NCI-H2107 (cell line): ENCODE measurements around the gene SMIM32.

Experiments
- DNase-seq: peaks from one replicate; lab custom pipeline; 2025; lab: John Stamatoyannopoulos, UW

SMIM32 gene

DNA sequence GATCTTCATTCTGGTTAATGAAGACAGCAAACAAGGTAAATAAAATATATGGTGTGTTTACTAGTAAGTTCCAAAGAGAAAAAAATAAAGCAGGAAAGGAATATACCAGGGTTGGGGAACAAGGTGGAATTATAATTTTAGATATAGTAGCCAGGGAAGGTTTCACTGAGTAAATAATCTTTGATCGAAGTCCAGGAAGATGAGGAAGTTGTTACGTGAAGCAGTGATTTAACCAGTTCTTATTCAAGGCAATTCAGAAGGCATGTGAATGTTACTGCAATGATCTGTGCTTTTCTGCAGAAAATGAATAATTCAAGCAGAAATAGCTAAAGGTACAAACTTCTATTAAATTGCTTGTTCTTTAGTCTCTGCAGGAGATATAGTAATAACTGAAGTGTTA is 6.2 kb downstream of the SMIM32 start:
- DNase-seq, result no peak

DNA sequence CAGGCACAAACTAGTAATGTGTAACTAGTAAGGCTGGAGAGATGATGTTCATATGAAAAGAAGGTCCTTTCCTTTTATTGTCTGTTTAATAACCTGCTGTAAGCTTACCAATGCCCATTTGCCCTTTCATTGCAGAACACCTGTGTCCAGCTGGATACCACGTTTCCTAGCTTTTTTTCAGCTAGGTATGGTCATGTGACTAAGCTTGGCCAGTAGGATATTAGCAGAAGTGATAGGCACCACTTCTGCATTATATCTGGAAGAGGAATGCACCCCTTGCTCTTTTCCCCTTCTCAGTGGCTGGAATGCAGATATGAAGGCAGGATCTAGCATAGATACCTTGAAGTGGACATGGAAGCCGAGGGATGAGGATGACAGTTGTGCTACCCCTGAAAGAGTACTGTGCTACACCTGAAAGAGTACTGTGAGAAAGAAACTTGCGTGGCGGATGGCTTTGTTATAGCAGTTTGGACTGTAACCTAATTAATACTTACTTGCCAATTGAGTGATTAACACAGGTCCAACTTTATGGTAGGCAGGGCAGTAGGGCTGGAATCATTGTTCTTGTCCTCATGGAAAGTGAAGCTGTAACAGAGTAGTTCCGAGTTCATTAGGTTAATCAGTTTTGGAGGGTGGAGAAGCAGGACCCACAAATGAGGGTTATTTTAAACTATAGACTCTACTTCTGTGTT is 6.8 kb downstream of the SMIM32 start:
- DNase-seq, result no peak

DNA sequence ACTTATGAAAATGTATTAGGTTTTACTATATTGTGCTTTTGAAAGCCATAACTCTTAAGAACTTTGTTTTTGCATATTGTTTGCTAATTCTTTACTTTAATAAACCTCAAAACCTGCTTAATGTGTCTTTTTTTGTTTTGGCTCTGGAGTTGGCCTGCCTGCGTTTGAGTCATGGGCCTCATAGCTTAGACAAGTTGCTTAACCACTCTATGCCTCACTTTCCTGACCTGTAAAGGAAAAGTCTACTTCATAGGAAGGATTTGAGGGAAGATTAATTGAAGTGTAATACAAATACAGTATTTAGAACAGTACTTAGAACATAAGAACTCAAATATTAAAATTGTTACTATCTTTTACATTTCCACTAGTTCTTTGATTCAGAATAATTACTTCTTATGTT is 10.3 kb downstream of the SMIM32 start:
- no peak for DNase-seq

DNA sequence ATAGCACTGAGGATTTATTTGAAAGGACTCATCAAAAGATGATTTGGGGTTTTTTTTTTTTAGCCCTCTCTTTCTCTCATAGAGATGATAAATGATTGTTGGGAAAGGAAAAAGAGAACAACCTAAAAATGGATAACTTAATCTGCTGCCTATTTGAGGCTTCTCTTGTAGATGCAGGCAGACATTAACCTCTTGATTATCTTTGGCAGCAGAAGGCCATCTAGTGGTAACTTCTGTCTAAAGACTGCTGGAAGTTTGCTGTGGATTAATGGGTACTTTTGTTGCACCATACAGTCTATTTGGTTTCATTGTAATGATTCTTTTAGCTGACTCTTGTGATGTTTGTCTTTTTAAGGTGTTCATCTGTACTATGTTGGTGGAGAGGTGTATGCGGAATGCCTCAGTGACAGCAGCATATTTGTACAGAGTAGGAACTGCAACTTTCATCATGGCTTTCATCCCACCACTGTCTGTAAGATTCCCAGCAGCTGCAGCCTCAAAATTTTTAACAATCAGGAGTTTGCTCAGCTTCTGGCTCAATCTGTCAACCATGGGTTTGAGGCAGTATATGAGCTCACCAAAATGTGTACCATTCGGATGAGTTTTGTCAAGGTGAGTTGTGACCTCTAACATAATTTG is 18.8 kb downstream of the SMIM32 start:
- peak; percentile 4 for DNase-seq

DNA sequence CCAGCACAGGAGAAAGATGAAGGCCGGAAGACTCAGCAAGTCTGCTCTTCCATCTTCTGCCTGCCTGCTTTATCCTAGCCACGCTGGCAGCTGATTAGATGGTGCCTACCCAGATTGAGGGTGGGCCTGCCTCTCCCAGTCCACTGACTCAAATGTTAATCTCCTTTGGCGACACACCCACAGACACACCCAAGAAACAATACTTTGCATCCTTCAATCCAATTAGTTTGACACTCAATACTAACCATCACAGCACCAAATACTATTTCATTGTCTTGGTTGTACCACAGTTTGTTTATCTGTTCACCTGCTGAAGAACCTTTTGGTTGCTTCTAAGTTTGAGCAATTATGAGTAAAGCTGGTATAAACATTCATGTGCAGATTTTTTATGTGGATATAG is 23.7 kb downstream of the SMIM32 start:
- no peak for DNase-seq

DNA sequence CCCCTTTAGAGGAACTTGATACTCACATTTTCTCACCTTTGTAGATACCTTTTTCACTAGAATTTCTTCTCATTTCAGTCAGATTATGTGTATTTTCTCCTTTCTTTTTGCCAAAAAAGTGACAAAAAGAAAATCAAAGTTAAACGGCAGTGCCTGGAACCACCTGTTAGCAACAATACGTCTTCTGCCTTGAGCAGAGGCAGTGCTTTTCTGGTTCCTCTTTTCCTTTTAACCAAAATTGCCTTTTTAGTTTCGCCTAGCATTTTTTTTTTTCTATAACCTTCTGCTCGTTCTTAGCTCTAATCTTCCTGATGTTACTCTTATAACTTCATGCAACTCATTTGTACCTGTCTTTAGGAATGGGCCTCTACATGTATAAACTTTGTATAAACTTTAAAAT is 26.1 kb downstream of the SMIM32 start:
- no peak for DNase-seq

DNA sequence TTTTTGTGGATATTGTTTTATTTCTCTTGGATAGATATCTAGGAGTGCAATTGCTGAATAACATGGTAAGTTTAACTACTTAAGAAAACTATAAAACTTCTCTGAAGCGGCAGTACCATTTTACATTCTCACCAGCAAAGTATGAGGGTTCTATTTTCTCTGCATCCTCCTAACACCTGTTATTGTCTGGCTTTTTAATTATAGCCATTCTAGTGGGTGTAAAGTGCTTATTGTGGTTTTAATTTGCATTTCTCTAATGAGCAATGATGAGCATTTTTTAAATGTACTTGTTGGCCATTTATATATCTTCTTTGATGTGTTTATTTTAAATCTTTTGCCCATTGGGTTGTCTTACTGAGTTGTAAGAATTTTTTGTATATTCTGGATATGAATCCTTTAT is 28.7 kb downstream of the SMIM32 start:
- DNase-seq, result no peak

DNA sequence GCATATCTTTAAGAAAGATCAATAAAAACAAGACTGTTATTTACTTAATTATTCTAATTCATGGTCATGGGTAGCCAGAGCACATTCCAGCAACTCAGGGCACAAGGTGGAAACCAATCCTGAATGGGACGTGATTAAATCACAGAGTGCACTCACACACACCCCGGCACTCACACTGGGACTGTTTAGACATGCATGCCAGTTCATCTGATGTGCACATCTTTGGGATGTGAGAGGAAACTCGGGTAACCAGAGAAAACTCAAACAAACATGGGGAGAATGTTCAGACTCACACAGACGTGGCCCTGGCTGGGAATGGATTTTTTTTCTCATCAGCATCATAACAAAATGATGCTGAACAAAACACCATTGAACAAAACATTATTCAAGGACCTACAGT is 31.0 kb downstream of the SMIM32 start:
- no peak for DNase-seq

DNA sequence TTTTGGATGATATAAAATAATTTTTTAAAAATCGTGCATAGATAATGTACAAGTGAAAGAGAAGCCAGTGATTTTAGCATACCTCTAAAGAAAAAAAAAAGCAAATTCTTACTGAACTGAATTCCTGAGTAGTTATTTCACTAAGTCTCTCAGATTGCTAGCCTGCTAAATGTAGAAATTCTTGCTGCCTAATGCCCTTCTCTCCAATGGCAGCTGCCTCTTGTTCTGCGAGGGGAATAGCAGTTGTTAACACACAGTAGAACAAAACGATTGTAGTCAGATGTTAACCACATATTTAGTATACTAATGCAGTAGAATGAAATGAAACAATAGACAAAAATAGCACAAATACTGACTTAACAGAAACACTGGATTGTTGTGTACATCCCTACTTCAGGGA is 33.5 kb downstream of the SMIM32 start:
- no peak for DNase-seq

DNA sequence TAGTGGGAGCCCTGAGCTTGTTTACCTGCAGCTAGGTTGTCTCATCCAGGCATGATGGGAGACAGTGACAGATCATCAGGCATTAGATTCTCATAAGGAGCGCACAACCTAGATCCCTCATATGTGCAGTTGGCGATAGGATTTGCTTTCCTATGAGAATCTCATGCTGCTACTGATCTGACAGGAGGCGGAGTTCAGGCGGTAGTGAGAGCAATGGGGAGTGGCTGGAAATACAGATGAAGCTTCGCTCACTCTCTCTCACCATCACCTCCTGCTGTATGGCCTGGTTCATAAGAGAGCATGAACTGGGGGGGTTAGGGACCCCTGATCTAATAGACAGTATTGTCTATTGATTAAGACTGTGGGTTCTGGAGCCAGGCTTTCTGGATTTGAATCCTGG is 35.4 kb downstream of the SMIM32 start:
- no peak for DNase-seq

DNA sequence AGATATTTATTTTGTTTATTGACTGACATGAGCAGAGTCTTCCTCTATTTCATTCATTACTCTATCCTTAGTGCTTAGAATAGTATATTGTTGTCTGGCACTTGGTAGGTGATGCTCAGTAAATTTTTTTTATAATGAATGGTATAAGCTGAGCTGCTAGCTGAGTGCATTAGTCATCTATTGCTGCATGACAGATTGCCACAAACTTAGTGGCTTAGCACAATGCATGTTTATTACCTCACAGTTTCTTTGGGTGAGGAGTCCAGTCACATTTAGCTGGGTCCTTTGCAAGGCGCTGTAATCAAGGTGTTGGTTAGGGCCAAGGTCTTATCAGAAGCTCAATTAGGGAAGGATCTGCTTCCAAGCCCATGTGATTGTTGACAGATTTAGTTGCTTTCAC is 37.2 kb downstream of the SMIM32 start:
- no peak for DNase-seq

DNA sequence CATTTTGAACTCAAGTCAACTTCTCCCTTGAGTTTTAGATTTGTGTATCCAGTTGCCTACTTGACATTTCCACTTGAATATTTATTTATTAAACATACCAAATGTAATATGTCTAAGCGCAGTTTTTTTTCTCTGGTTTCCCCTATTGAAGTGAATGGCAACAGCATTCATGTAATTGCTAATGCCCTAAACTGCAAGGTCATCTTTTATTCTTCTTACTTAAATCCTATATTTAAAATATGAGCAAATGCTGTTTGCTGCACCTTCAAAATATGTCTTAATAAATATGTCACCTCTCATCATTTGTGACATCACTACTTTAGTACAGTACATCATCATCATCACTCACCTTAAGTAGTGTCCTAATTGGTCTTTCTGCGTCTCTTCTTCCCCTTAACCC is 37.9 kb downstream of the SMIM32 start:
- DNase-seq, result no peak

DNA sequence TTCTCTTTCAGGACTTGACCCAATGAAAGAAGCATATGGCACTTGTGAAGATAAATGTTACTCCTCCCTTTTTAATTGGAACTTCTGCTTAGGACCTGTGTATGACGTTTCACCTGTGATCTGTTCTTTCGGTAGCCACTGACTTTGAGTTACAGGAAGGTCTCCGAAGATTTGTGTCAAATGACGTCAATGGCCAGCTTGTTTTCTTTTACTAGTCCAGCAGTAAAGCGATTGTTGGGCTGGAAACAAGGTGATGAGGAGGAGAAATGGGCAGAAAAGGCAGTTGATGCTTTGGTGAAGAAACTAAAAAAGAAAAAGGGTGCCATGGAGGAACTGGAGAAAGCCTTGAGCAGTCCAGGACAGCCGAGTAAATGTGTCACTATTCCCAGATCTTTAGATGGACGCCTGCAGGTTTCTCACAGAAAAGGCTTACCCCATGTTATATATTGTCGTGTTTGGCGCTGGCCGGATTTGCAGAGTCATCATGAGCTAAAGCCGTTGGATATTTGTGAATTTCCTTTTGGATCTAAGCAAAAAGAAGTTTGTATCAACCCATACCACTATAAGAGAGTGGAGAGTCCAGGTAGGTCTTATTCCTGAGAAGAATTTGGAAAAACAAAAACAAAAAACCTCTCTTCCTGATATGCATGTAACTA is 39.3 kb downstream of the SMIM32 start:
- DNase-seq, result no peak

DNA sequence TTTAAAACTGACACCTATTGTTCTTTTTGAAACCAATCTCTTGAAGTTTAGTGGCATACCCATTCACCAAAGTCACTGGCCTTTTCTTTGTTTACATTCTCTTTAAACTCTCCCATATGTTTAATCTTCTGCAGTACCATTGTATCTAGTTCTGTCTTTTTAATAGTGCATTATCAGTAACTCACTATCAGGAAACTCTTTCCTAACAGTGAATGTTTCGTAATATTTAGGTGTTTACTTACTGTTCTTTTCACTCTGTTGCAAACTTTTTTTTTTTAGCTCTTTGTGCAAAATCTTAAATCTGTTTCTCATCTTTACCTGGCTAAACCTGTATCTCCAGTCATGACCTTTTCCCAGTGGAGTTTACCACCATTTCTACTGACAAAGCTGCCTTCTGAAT is 43.1 kb downstream of the SMIM32 start:
- no peak for DNase-seq

DNA sequence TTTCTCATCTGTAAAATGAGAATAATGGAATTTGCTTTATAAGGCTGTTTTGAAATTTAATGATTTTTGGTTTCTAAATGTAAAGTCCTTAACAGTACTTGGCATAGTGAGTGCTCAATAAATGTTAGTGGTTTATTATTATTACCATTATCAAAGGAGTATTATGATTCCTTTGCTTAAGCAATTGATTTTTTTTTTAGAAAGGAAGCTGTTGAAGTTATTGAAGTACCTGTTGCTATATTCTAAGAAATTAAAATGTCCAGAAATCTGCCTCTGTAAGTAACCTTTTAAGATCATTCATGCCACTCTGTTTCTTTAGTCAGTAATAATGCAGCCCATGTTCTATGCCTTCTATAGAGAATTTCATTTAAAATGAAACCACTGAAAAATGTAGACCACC is 45.3 kb downstream of the SMIM32 start:
- DNase-seq, result no peak

DNA sequence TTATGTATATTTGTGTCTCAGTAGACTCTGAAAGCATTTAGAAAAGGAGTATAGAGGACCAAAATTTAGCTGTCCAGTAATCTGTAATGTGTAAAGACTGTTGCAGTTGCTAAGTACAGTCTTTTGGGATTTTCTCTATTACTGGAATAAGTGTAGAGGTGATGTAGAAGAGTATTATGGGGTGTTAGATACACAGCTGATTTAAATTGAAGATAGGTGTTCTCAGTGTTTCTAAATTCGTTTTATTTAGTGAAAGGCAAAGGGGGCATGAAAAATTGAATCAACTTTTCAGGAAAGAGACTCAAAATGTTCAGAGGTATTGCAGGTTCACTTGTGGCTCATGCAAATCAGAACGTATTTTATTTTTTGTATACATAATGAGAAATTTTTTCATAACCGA is 46.8 kb downstream of the SMIM32 start:
- DNase-seq, result no peak

DNA sequence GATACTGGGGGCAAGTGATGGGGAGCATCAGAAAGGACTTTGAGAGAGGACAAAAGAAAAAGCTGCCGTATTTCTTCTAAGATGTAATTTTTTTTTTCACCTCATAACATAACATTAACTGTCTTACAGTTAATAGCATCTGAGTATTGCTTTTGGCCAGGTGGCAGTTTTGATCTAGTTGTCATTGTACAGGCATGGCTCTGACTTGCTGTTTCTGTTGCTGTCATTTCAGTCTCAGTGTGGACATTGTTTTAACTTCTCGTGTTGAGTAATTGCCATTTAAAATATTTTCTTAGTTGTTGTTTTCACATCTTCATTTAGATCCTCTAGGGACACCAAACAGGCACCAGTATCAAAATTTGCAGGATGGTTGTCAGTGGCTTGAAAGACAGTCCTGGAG is 47.9 kb downstream of the SMIM32 start:
- no peak for DNase-seq

DNA sequence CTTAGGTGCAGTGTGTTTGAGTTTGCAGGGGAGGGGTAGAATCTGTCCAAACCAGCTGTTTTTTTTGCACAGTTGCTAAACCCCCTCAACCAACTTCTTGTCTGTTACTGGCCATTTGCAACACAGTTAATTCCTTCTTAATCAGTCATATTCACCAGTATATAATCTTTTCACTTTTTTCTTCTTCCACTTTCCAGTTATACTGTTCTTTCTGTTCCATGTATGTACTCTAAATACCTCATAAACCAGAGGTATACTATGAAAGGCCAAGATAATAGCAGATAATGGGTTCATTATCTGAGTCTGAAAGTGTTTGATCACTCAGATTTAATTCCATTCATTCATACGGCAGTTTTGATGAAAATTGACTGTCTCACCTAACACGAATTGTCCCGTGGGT is 49.2 kb downstream of the SMIM32 start:
- DNase-seq, result no peak

DNA sequence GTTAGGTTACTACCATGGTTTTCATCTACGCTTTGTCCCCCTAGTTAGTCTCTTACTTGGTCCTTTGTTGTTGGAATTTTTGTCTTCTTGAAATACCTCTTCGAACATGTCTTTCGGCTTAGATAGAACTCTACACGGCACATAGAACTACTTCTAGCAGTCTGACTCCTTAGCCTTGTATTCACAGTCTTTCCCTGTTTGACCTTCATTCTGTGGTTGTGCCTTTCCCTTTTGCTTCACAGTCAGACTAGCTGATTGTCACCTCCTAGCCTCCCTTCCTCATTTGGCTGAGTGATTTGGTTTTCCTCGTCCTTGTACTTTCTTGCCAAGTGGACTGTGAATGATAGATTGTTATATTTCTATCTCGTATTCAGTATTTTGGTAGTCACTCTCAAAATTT is 49.6 kb downstream of the SMIM32 start:
- no peak for DNase-seq

DNA sequence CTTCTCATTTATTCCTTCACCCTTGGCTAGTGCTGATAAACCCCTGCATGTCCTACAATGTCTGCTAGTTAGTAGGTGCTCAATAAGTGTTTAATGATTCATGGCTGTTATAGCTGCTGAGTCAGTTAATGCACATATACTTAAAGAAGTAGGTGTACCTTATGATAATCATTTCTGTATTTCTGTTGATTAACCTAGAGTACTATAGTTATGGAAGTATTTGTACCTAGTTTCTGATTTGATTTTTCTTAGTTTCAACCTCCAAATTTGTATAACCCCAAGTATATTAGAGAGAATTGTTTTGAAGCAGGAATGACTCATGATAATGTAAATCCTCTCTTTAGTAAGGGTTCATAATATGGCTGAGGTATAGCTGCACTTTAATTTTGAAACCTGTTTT is 51.4 kb downstream of the SMIM32 start:
- no peak for DNase-seq
